SK-N-SH treated with all-trans-retinoic acid at 6 μM for 48 hours (cell line): ENCODE measurements around the gene TTLL10.

ENCODE experiments used
- ATAC-seq: fragments of 200-7000 bp; cut with Tn5 transposase; 3 replicates; pipeline ENCODE4 v1.9.1; 2020; ENCODE audit warnings: mild to moderate bottlenecking, moderate library complexity
- ARNTL ChIP-seq: fragments of 450-650 bp; formaldehyde crosslinking; IDR thresholded peaks from 2 replicates; pipeline ENCODE4 v1.5.0; 2020; ENCODE audit warnings: low read depth, mild to moderate bottlenecking, moderate library complexity, borderline replicate concordance
- BACH2 ChIP-seq: fragments of 250-450 bp; sonication (Bioruptor Pico); IDR thresholded peaks from 2 replicates; pipeline ENCODE4 v1.9.0; 2021; ENCODE audit warnings: mild to moderate bottlenecking, borderline replicate concordance
- CSDC2 ChIP-seq: fragments of 250-450 bp; sonication (Bioruptor Pico); IDR thresholded peaks from 2 replicates; pipeline ENCODE4 v1.5.0; 2020; ENCODE audit warnings: mild to moderate bottlenecking, moderate library complexity
- ESRRG ChIP-seq: fragments of 250-450 bp; sonication (Bioruptor Pico); IDR thresholded peaks from 2 replicates; pipeline ENCODE4 v1.6.1; 2021; ENCODE audit warnings: mild to moderate bottlenecking
- GLIS3 ChIP-seq: fragments of 250-450 bp; sonication (Bioruptor Pico); IDR thresholded peaks from 2 replicates; pipeline ENCODE4 v1.5.0; 2020; ENCODE audit warnings: mild to moderate bottlenecking, moderate library complexity
- ISL1 ChIP-seq: fragments of 250-450 bp; sonication (Bioruptor Pico); IDR thresholded peaks from 2 replicates; pipeline ENCODE4 v2.1.2; 2022; ENCODE audit warnings: mild to moderate bottlenecking, moderate library complexity
- OSR1 ChIP-seq: fragments of 250-450 bp; sonication (Bioruptor Pico); IDR thresholded peaks from 2 replicates; pipeline ENCODE4 v1.8.0; 2022; ENCODE audit warnings: moderate library complexity, mild to moderate bottlenecking, inconsistent platforms
- PATZ1 ChIP-seq: fragments of 250-450 bp; sonication (Bioruptor Pico); IDR thresholded peaks from 2 replicates; pipeline ENCODE4 v1.8.0; 2020; ENCODE audit warnings: mild to moderate bottlenecking, moderate library complexity, borderline replicate concordance
- POU6F1 ChIP-seq: fragments of 250-450 bp; sonication (Bioruptor Pico); IDR thresholded peaks from 2 replicates; pipeline ENCODE4 v1.8.0; 2021; ENCODE audit warnings: low read depth, mild to moderate bottlenecking, moderate library complexity, borderline replicate concordance
- RARB ChIP-seq: fragments of 250-450 bp; sonication (Bioruptor Pico); IDR thresholded peaks from 2 replicates; pipeline ENCODE4 v1.8.0; 2021; ENCODE audit warnings: mild to moderate bottlenecking, moderate library complexity
- SNAI2 ChIP-seq: fragments of 250-450 bp; sonication (Bioruptor Pico); IDR thresholded peaks from 2 replicates; pipeline ENCODE4 v1.5.0; 2020; ENCODE audit warnings: mild to moderate bottlenecking, moderate library complexity
- TCF4 ChIP-seq: fragments of 250-450 bp; sonication (Bioruptor Pico); IDR thresholded peaks from 2 replicates; pipeline ENCODE4 v1.8.0; 2021; ENCODE audit warnings: mild to moderate bottlenecking, moderate library complexity, borderline replicate concordance
- TOX ChIP-seq: fragments of 250-450 bp; sonication (Bioruptor Pico); IDR thresholded peaks from 2 replicates; pipeline ENCODE4 v1.8.0; 2021; ENCODE audit warnings: mild to moderate bottlenecking, moderate library complexity, borderline replicate concordance
- TSHZ2 ChIP-seq: fragments of 250-450 bp; sonication (Bioruptor Pico); IDR thresholded peaks from 2 replicates; pipeline ENCODE4 v1.5.0; 2020; ENCODE audit warnings: mild to moderate bottlenecking, moderate library complexity
- ZC3H10 ChIP-seq: fragments of 250-450 bp; sonication (Bioruptor Pico); IDR thresholded peaks from 2 replicates; pipeline ENCODE4 v1.5.1; 2021; ENCODE audit warnings: mild to moderate bottlenecking, moderate library complexity
- ZFP3 ChIP-seq: fragments of 250-450 bp; sonication (Bioruptor Pico); IDR thresholded peaks from 2 replicates; pipeline ENCODE4 v1.5.0; 2020; ENCODE audit warnings: mild to moderate bottlenecking, moderate library complexity
- ZFP30 ChIP-seq: fragments of 450-650 bp; formaldehyde crosslinking; IDR thresholded peaks from 2 replicates; pipeline ENCODE4 v1.5.0; 2022; ENCODE audit warnings: mild to moderate bottlenecking, moderate library complexity
- ZNF565 ChIP-seq: fragments of 450-650 bp; formaldehyde crosslinking; conservative IDR thresholded peaks from 2 replicates; pipeline ENCODE4 v1.5.0; 2020; ENCODE audit warnings: low read depth, mild to moderate bottlenecking, moderate library complexity
- ZNF70 ChIP-seq: fragments of 450-650 bp; formaldehyde crosslinking; IDR thresholded peaks from 2 replicates; pipeline ENCODE4 v1.5.0; 2020; ENCODE audit warnings: mild to moderate bottlenecking, moderate library complexity
- ZNF8 ChIP-seq: fragments of 450-650 bp; formaldehyde crosslinking; IDR thresholded peaks from 2 replicates; pipeline ENCODE4 v1.5.0; 2020; ENCODE audit warnings: mild to moderate bottlenecking, moderate library complexity
- TF ChIP-seq, protein P1 (sequence below): fragments of 250-450 bp; sonication (Bioruptor Pico); IDR thresholded peaks from 2 replicates; pipeline ENCODE4 v1.5.1; 2021; ENCODE audit warnings: mild to moderate bottlenecking, moderate library complexity

The TTLL10 gene

DNA sequence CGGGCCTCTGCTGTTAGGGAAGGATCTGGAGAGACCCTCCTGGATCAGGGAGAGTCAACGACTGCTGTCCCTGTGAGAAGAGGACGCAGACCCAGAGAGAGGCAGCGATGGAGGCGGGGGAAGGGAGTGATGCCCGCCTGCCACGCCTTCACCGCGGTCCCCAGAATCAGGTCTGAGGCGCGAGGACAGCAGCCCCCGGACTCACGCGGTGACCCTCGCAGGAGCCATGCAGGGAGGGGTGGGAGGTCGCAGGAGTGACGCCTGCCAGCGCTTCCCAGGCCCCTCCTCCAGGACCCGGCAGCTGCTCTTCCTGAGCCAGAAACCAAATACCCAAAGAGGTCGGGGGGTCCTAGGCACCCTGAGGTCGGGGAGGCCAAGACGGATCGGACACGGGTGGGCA lies 46.5 kb downstream of the TTLL10 start (continued):
- TF ChIP-seq ZNF565 (no peak), ZNF8 (no peak), ESRRG (CRISPR knock-in tag) (no peak), GLIS3 (CRISPR knock-in tag) (no peak), ZC3H10 (CRISPR knock-in tag) (no peak)

GRCh38 chr1:1221887-1222574 lies 48.4 kb downstream of the TTLL10 start:
- no peak for TF ChIP-seq TSHZ2 (CRISPR knock-in tag)
- TF ChIP-seq GLIS3 (CRISPR knock-in tag), result no peak
- no peak for TF ChIP-seq OSR1 (CRISPR knock-in tag)
- no peak for TF ChIP-seq TCF4 (CRISPR knock-in tag)
- TF ChIP-seq PATZ1 (CRISPR knock-in tag), result no peak
- TF ChIP-seq ISL1 (CRISPR knock-in tag), result no peak
- TF ChIP-seq ZNF70, result no peak
- TF ChIP-seq, all 23 proteins: peak for 0
- no peak for ATAC-seq

DNA sequence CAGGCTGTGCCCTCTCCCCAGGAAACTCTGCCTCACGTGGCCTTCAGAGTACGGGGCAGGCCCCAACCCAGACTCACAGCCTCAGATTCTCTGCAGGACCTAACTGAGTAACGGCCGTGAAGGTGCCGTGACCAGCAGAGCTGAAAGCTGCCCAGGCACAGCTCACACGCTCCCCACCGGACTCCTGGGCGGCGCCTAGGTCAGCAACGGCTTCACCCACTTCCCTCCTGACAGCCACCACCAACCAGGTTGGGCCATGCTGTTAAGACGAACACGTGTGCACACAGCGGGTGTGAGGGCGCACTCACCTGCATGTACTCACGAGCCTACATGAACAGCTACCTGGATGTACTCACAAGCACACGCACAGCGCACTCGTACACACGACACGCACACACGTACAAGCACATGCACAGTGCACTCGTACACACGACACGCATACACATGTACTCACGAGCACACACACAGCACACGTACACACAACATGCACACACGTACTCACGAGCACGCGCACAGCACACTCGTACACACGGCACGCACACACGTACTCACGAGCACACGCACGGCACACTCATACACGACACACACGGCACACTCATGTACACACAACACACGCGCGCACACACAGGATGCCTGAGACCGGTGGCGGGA lies 49.0 kb downstream of the TTLL10 start:
- TF ChIP-seq TSHZ2 (CRISPR knock-in tag), result no peak
- TF ChIP-seq, protein P1, sequence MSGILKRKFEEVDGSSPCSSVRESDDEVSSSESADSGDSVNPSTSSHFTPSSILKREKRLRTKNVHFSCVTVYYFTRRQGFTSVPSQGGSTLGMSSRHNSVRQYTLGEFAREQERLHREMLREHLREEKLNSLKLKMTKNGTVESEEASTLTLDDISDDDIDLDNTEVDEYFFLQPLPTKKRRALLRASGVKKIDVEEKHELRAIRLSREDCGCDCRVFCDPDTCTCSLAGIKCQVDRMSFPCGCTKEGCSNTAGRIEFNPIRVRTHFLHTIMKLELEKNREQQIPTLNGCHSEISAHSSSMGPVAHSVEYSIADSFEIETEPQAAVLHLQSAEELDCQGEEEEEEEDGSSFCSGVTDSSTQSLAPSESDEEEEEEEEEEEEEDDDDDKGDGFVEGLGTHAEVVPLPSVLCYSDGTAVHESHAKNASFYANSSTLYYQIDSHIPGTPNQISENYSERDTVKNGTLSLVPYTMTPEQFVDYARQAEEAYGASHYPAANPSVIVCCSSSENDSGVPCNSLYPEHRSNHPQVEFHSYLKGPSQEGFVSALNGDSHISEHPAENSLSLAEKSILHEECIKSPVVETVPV, result no peak
- TF ChIP-seq ZFP3, result no peak
- no peak for TF ChIP-seq ISL1 (CRISPR knock-in tag)
- no peak for TF ChIP-seq TCF4 (CRISPR knock-in tag)
- no peak for TF ChIP-seq POU6F1 (CRISPR knock-in tag)
- no peak for TF ChIP-seq PATZ1 (CRISPR knock-in tag)
- no peak for TF ChIP-seq ZFP30 (CRISPR knock-in tag)
- TF ChIP-seq TOX, result no peak
- TF ChIP-seq GLIS3 (CRISPR knock-in tag), result no peak
- TF ChIP-seq ZNF565, result no peak
- no peak for TF ChIP-seq BACH2 (CRISPR knock-in tag)
- no peak for TF ChIP-seq RARB (CRISPR knock-in tag)
- no peak for TF ChIP-seq ZC3H10 (CRISPR knock-in tag)
- TF ChIP-seq ESRRG (CRISPR knock-in tag), result no peak
- TF ChIP-seq ARNTL (CRISPR knock-in tag), result no peak
- TF ChIP-seq ZNF70, result no peak
- no peak for TF ChIP-seq SNAI2 (CRISPR knock-in tag)
- no peak for TF ChIP-seq CSDC2 (CRISPR knock-in tag)
- ATAC-seq, result no peak
